Right lung (tissue), 5 donors: Measurements from ENCODE around the gene GUK1. TPM values are rescaled to one million over a fixed set of nuclear protein-coding genes. Genes with fewer than 3 reads are reported as not detected.
"Not testable (repeated sequence)": the region's sequence is repeated elsewhere in the genome, so short reads cannot be mapped to it uniquely, and the experiment has no call there.

Experiments used
- DNase-seq, 2 donors: peaks; one replicate each; pipeline ENCODE4 v3.0.0-alpha.2; 2013
- polyA plus RNA-seq, 5 donors: library from polyadenylated mRNA; unstranded; fragments of 120-200 nt; gene quantifications; one replicate each; pipeline versions ENCODE4 v1.2.1 to v1.2.3, GENCODE V29; 2013; ENCODE audit warnings: inconsistent platforms in 1 of 5, low replicate concordance in 1 of 5; ENCODE audit not compliant: insufficient read length in 5 of 5, insufficient read depth in 1 of 5

The GUK1 gene
- polyA plus RNA-seq, 5 donors: 106 to 235 (median 128) TPM

GRCh38 chr1:228101614-228101993 lies 38.5 kb upstream of the GUK1 start:
- DNase-seq: no peak

GRCh38 chr1:228101994-228102790 lies 37.9 kb upstream of the GUK1 start:
- no peak for DNase-seq

GRCh38 chr1:228102791-228103620 lies 37.1 kb upstream of the GUK1 start, which contains the start of gene C1orf35:
C1orf35 (minus strand) TSS chr1:228103325; CDS start chr1:228103227, 98 bp downstream.
- DNase-seq: peak; percentile 94

GRCh38 chr1:228104526-228105269 lies 35.4 kb upstream of the GUK1 start:
- DNase-seq: no peak

GRCh38 chr1:228105270-228105995 lies 34.6 kb upstream of the GUK1 start:
- DNase-seq: no peak

GRCh38 chr1:228105996-228106799 lies 33.9 kb upstream of the GUK1 start:
- DNase-seq: no peak

GRCh38 chr1:228106800-228107054 lies 33.4 kb upstream of the GUK1 start:
- no peak for DNase-seq

- DNase-seq: no peak
These were observed 32.4 kb upstream of the GUK1 start for GRCh38 chr1:228107636-228108035.

GRCh38 chr1:228108055-228108690 lies 31.9 kb upstream of the GUK1 start:
- no peak for DNase-seq

- DNase-seq: no peak
These were observed 31.4 kb upstream of the GUK1 start for GRCh38 chr1:228108742-228109072.

GRCh38 chr1:228109073-228109961 lies 30.8 kb upstream of the GUK1 start, which contains the start of gene MRPL55:
MRPL55 (minus strand) TSS chr1:228109299; CDS start chr1:228108260, 1,039 bp downstream.
- peak; percentile 97 to 98 for DNase-seq

GRCh38 chr1:228109962-228110488 lies 30.1 kb upstream of the GUK1 start:
- DNase-seq: no peak

- no peak for DNase-seq
These were observed 29.5 kb upstream of the GUK1 start for GRCh38 chr1:228110556-228110955.

GRCh38 chr1:228111315-228111714 lies 28.8 kb upstream of the GUK1 start:
- DNase-seq: not testable (repeated sequence)

GRCh38 chr1:228112167-228112566 lies 27.9 kb upstream of the GUK1 start:
- no peak for DNase-seq

- DNase-seq: no peak
These were observed 27.5 kb upstream of the GUK1 start for GRCh38 chr1:228112617-228113016.

GRCh38 chr1:228114827-228115226 lies 25.3 kb upstream of the GUK1 start:
- no peak for DNase-seq

- DNase-seq: no peak
These were observed 22.7 kb upstream of the GUK1 start for GRCh38 chr1:228117335-228117734.

GRCh38 chr1:228118040-228118439 lies 22.0 kb upstream of the GUK1 start:
- DNase-seq: no peak
